BE2C (cell line): ENCODE results near the gene JAK1.
"Not testable (repeated sequence)": the region's sequence is repeated elsewhere in the genome, so short reads cannot be mapped to it uniquely, and the experiment has no call there.

Experiments
- DNase-seq: peaks from one replicate; pipeline ENCODE4 v3.0.0-alpha.2; 2020
- H3K27me3 ChIP-seq: fragments of 250-450 bp; sonication (Bioruptor Pico); 2 replicates; pipeline ENCODE4 v1.5.1; 2020; ENCODE audit warnings: mild to moderate bottlenecking
- H3K36me3 ChIP-seq: fragments of 250-450 bp; sonication (Bioruptor Pico); 2 replicates; pipeline ENCODE4 v1.5.1; 2020; ENCODE audit warnings: mild to moderate bottlenecking
- H3K4me1 ChIP-seq: fragments of 250-450 bp; sonication (Bioruptor Pico); 2 replicates; pipeline ENCODE4 v1.5.1; 2020
- H3K4me3 ChIP-seq: 2 replicates; pipeline ENCODE4 v1.5.1; 2011; ENCODE audit warnings: low read depth, low read length
- H3K9me3 ChIP-seq: fragments of 250-450 bp; sonication (Bioruptor Pico); 2 replicates; pipeline ENCODE4 v1.5.1; 2020
- CTCF ChIP-seq: IDR thresholded peaks from 2 replicates; pipeline ENCODE4 v1.5.1; 2012; ENCODE audit warnings: mild to moderate bottlenecking, low read depth, low read length

Gene JAK1

GRCh38 chr1:64925594-64925993, 40.8 kb downstream of the JAK1 start:
- DNase-seq, result no peak
- H3K36me3 ChIP-seq, result no peaks in the 10 kb centered on the region
- H3K9me3 ChIP-seq, result no peaks in the 10 kb centered on the region
- H3K27me3 ChIP-seq, result no peaks in the 10 kb centered on the region
- no peak overlapping the region for H3K4me3 ChIP-seq
- no peaks in the 10 kb centered on the region for H3K4me1 ChIP-seq
- no peak for TF ChIP-seq CTCF

DNA sequence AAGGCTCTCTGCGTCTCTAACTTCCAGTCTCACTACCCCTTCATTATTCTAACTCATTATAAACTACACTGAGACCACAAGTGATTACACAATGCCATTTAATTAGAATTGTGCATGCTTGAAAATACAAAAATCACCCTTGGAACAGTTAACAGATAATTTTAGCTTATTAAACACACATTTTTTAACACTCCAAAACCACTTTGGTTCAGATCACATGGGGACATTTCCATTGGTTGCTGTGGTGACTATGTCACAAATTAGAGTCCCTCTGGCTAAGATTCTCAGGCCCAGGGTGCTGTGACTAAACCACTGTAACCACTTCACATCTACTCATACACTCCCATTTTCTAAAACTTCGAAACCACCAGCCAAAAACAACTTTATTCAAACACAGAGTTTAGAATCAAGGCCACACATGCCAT, 43.0 kb downstream of the JAK1 start:
- no peaks in the 10 kb centered on the region for H3K27me3 ChIP-seq
- H3K4me1 ChIP-seq, result no peaks in the 10 kb centered on the region
- TF ChIP-seq CTCF, result no peak
- no peak for DNase-seq
- H3K4me3 ChIP-seq, result no peak overlapping the region
- no peaks in the 10 kb centered on the region for H3K9me3 ChIP-seq
- no peaks in the 10 kb centered on the region for H3K36me3 ChIP-seq

DNA sequence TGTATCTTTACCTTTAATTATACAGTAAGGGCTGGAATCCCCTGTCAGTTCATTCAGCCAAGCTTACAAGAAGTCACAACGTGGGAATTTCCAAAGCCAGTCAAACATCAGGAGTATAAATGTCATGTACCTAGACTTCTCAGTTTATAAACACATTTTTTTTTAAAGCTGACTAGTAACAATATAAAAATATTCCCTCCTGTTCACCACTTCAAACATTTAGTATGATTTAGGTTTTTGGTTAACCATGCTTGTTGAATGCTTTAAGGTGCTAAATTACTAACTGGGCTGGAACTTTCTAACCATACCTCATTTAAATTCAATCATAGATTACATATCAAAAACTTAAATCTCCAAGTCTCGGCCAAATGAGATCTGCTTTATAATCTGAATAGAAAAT, 44.0 kb downstream of the JAK1 start:
- Histone ChIP-seq H3K4me3 (no peak overlapping the region), H3K36me3 (no peaks in the 10 kb centered on the region), H3K4me1 (no peaks in the 10 kb centered on the region), H3K27me3 (no peaks in the 10 kb centered on the region), H3K9me3 (no peaks in the 10 kb centered on the region)
- no peak for TF ChIP-seq CTCF
- DNase-seq, result no peak

GRCh38 chr1:64921771-64922170, 44.6 kb downstream of the JAK1 start:
- H3K4me3 ChIP-seq, result no peak overlapping the region
- H3K4me1 ChIP-seq, result no peaks in the 10 kb centered on the region
- DNase-seq, result no peak
- no peak for TF ChIP-seq CTCF
- H3K27me3 ChIP-seq, result no peaks in the 10 kb centered on the region
- H3K36me3 ChIP-seq, result no peaks in the 10 kb centered on the region
- H3K9me3 ChIP-seq, result no peaks in the 10 kb centered on the region

- H3K27me3 ChIP-seq, result no peaks in the 10 kb centered on the region
- H3K9me3 ChIP-seq, result no peaks in the 10 kb centered on the region
- no peaks in the 10 kb centered on the region for H3K4me1 ChIP-seq
- no peaks in the 10 kb centered on the region for H3K36me3 ChIP-seq
- no peak for DNase-seq
- no peak overlapping the region for H3K4me3 ChIP-seq
- no peak for TF ChIP-seq CTCF
Measured at GRCh38 chr1:64920941-64921589, 45.3 kb downstream of the JAK1 start.

DNA sequence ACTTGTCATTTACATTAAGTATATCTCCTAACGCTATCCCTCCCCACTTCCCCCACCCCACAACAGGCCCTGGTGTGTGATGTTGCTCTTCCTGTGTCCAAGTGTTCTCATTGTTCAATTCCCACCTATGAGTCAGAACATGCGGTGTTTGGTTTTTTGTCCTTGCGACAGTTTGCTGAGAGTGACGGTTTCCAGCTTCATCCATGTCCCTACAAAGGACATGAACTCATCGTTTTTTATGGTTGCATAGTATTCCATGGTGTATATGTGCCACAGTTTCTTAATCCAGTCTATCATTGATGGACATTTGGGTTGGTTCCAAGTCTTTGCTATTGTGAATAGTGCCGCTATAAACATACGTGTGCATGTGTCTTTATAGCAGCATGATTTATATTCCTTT, 47.2 kb downstream of the JAK1 start:
- not testable (repeated sequence) for H3K4me3 ChIP-seq, H3K36me3 ChIP-seq, H3K9me3 ChIP-seq, H3K4me1 ChIP-seq, H3K27me3 ChIP-seq, DNase-seq

GRCh38 chr1:64917907-64918306, 48.4 kb downstream of the JAK1 start:
- no peaks in the 10 kb centered on the region for H3K9me3 ChIP-seq
- no peak for TF ChIP-seq CTCF
- no peaks in the 10 kb centered on the region for H3K4me1 ChIP-seq
- no peaks in the 10 kb centered on the region for H3K27me3 ChIP-seq
- H3K4me3 ChIP-seq, result no peak overlapping the region
- DNase-seq, result no peak
- H3K36me3 ChIP-seq, result no peaks in the 10 kb centered on the region
